Esophagus squamous epithelium (tissue), 5 donors: ENCODE results near the gene STAP1. TPM values are rescaled to one million over a fixed set of nuclear protein-coding genes. Genes with fewer than 3 reads are reported as not detected.
"Not testable (repeated sequence)": the region's sequence is repeated elsewhere in the genome, so short reads cannot be mapped to it uniquely, and the experiment has no call there.

Source experiments
- DNase-seq: peaks from one replicate; lab custom pipeline; 2025; lab: John Stamatoyannopoulos, UW
- H3K27ac ChIP-seq, 4 donors: fragments of 200-600 bp; sonication (generic); one replicate each; pipeline ENCODE4 v1.5.1; 2016 to 2019; ENCODE audit warnings: mild to moderate bottlenecking in 1 of 4
- H3K27me3 ChIP-seq, 4 donors: fragments of 200-600 bp; sonication (generic); 1 replicate in 3 of 4; 2 replicates in 1 of 4; pipeline versions ENCODE4 v1.5.1 to v1.6.0; 2017 to 2021; ENCODE audit warnings: antibody characterized with exemption in 1 of 4
- H3K36me3 ChIP-seq, 3 donors: fragments of 200-600 bp; sonication (generic); one replicate each; pipeline ENCODE4 v1.5.1; 2016 to 2019
- H3K4me1 ChIP-seq, 3 donors: fragments of 200-600 bp; sonication (generic); one replicate each; pipeline ENCODE4 v1.5.1; 2017 to 2019
- H3K4me3 ChIP-seq, 4 donors: fragments of 200-600 bp; sonication (generic); 1 replicate in 3 of 4; 2 replicates in 1 of 4; pipeline ENCODE4 v1.5.1; 2016 to 2019; ENCODE audit warnings: mild to moderate bottlenecking in 2 of 4, moderate library complexity in 1 of 4
- H3K9me3 ChIP-seq, 3 donors: fragments of 200-600 bp; sonication (generic); one replicate each; pipeline ENCODE4 v1.5.1; 2016 to 2019
- POLR2A ChIP-seq, 4 donors: fragments of 450-650 bp; IDR thresholded peaks; one replicate each; pipeline ENCODE4 v1.6.1; 2017; ENCODE audit warnings: antibody characterized with exemption in 4 of 4, mild to moderate bottlenecking in 4 of 4, moderate library complexity in 3 of 4
- WGBS, 2 donors: methylation state at CpG; one replicate each; pipeline ENCODE4 v1.1.5; 2018; 5-methylcytosine and 5-hydroxymethylcytosine counted together
- intact Hi-C: fragments of 100-400 bp; cut with DNase I; formaldehyde crosslinking; loops from one replicate; pipeline ENCODE4 v1.15.0; 2022
- total RNA-seq, 4 donors: library from RNA; depleted of rRNA; stranded (reverse); fragments of >200 nt; gene quantifications; one replicate each; pipeline ENCODE4 v1.1.0, GENCODE V29; 2016
- TF ChIP-seq, protein P1 (sequence below), 6 experiments: fragments of 450-650 bp in 4 of 6; fragments of 200-600 bp in 2 of 6; sonication (generic) in 2 of 6; IDR thresholded peaks; one replicate each; pipeline ENCODE4 v1.5.1; 2016 to 2019; ENCODE audit warnings: antibody characterized with exemption in 6 of 6, mild to moderate bottlenecking in 4 of 6, moderate library complexity in 4 of 6
- donor health status: DM: yes; HTN: yes; CAD: no.

Gene STAP1
- total RNA-seq, 4 donors from 2014 or later: 1.7 TPM; not detected in 3

- no peaks in the 10 kb centered on the region for H3K27me3 ChIP-seq
- H3K4me3 ChIP-seq: no peak overlapping the region
- no peak for DNase-seq
- TF ChIP-seq, protein P1, sequence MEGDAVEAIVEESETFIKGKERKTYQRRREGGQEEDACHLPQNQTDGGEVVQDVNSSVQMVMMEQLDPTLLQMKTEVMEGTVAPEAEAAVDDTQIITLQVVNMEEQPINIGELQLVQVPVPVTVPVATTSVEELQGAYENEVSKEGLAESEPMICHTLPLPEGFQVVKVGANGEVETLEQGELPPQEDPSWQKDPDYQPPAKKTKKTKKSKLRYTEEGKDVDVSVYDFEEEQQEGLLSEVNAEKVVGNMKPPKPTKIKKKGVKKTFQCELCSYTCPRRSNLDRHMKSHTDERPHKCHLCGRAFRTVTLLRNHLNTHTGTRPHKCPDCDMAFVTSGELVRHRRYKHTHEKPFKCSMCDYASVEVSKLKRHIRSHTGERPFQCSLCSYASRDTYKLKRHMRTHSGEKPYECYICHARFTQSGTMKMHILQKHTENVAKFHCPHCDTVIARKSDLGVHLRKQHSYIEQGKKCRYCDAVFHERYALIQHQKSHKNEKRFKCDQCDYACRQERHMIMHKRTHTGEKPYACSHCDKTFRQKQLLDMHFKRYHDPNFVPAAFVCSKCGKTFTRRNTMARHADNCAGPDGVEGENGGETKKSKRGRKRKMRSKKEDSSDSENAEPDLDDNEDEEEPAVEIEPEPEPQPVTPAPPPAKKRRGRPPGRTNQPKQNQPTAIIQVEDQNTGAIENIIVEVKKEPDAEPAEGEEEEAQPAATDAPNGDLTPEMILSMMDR (IDR thresholded peaks at IDR 0.05): peak; percentile 16 to 62 (median 32)
- TF ChIP-seq POLR2A (IDR thresholded peaks at IDR 0.05): no peak
- no peak overlapping the region for H3K27ac ChIP-seq
- 8 to 11% methylated on average over 1 of the region's 1 CpG for WGBS, 2 donors
- H3K4me1 ChIP-seq: peaks cover 0 to 15% (median 0%) of the 10 kb centered on the region in 3 donors
- H3K36me3 ChIP-seq: no peaks in the 10 kb centered on the region
- no peaks in the 10 kb centered on the region for H3K9me3 ChIP-seq
- intact Hi-C loops: no loop called here
These were observed 9.4 kb upstream of the STAP1 start for GRCh38 chr4:67549123-67549522.

DNA sequence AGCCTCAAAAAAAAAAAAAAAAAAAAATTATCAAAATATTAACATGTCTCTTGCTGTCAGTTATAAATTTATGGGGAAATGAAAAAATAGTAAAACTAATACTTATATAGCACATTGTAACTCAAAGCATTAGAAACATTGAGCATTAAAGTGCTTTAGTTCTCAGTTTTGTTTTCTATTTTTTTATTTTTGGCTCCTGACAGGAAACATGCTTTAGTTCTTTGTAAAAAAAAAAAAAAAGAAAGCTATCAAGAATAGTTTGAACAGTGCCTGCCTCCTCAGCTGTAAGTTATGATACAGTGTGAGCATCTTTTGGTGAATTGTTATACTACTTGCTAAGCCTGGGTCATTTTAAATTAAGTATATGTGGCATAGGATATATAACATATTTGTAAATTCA, 8.1 kb upstream of the STAP1 start:
- Histone ChIP-seq H3K27ac (no peak overlapping the region), H3K36me3 (no peaks in the 10 kb centered on the region), H3K4me1 (peaks cover 0 to 12% (median 0%) of the 10 kb centered on the region in 3 donors), H3K4me3 (no peak overlapping the region), H3K27me3 (no peaks in the 10 kb centered on the region), H3K9me3 (no peaks in the 10 kb centered on the region)
- intact Hi-C loops: no loop called here
- no peak for DNase-seq
- TF ChIP-seq POLR2A (IDR thresholded peaks at IDR 0.05): no peak

DNA sequence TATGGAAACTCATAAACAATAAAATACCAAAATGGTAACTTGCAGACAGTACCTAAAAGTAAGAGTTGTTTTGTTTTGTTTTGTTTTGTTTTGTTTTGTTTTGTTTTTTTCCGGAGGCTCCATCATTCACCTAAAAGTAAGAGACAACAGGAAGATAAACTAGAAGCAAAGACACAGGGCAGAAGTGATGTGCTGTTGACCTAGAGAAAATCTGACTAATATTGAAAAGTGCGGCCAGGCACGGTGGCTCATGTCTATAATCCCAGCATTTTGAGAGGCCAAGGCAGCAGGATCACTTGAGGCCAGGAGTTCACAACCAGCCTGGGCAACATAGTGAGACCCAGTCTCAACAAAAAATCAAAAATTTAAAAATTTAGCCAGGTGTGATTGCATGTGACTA, 7.7 kb upstream of the STAP1 start:
- DNase-seq: no peak
- no peak for TF ChIP-seq POLR2A (IDR thresholded peaks at IDR 0.05)
- TF ChIP-seq, protein P1 (IDR thresholded peaks at IDR 0.05): no peak
- no peak overlapping the region for H3K27ac ChIP-seq
- H3K4me3 ChIP-seq: no peak overlapping the region
- no peaks in the 10 kb centered on the region for H3K9me3 ChIP-seq
- peaks cover 0 to 12% (median 0%) of the 10 kb centered on the region in 3 donors for H3K4me1 ChIP-seq
- no peaks in the 10 kb centered on the region for H3K36me3 ChIP-seq
- 80 to 86% methylated on average over 3 of the region's 3 CpGs for WGBS, 2 donors
- intact Hi-C loops: no loop called here
- no peaks in the 10 kb centered on the region for H3K27me3 ChIP-seq

DNA sequence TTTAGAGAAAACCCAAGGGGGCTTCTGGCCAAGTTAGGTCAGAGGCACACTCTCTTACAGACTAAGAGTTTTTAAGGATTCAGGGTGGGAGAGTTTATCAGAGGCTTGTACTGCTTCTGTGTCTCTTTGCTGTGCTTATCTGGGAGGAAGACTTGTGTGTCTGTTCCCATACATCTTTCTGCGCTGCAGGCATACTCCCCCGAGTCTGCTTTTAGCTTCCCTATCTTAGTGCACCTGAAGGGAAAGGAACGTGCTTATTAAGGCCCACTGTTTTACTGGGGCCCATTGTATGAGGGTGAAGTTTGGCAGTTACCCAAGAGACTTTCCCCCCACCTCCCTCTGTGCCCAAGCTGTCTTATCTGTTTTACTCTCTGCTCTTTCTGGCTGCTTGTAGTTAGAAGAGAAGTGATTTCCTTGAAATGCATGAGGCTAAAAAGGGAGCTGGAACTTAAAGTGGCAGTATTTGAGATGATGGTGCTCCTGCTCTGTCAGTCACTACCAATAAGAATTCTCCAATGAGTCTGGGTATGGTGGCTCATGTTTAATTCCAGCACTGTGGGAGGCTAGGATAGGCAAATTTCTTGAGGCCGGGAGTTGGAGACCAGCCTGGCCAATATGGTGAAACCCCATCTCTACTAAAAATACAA, 6.3 kb upstream of the STAP1 start:
- H3K9me3 ChIP-seq, H3K27me3 ChIP-seq, H3K36me3 ChIP-seq, intact Hi-C loops, DNase-seq, H3K4me3 ChIP-seq, H3K27ac ChIP-seq: not testable (repeated sequence)
- H3K4me1 ChIP-seq: peaks cover 0 to 13% (median 0%) of the 10 kb centered on the region in 3 donors
- WGBS, 2 donors: 72 to 86% methylated on average over 4 of the region's 4 CpGs

- no peak overlapping the region for H3K27ac ChIP-seq
- H3K27me3 ChIP-seq: no peaks in the 10 kb centered on the region
- 84 to 100% methylated on average over 3 of the region's 3 CpGs for WGBS, 2 donors
- H3K4me3 ChIP-seq: no peak overlapping the region
- H3K36me3 ChIP-seq: no peaks in the 10 kb centered on the region
- intact Hi-C loops: no loop called here
- peaks cover 0 to 13% (median 0%) of the 10 kb centered on the region in 3 donors for H3K4me1 ChIP-seq
- DNase-seq: no peak
- TF ChIP-seq, protein P1 (IDR thresholded peaks at IDR 0.05): no peak
- no peaks in the 10 kb centered on the region for H3K9me3 ChIP-seq
These were observed 4.4 kb upstream of the STAP1 start for GRCh38 chr4:67554096-67554495.

DNA sequence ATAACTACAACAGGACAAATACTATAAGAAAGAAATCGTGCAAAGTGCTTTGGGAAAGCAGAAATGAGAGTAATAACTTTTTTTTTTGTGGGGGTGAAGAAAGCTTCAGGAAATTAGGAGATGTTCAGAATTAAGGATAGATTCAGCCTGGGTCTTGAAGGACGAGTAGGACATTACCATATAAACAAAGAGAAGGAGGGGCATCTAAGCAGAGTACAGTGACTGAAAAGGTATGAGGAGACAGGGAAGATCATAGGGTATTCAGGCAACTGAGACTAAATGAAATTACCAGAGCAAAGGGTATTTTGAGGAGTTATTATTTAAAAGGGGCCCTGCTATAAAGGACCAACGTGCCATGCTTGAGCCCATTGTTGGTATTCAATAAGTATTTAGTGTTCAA, 3.1 kb upstream of the STAP1 start:
- Histone ChIP-seq H3K27ac (no peak overlapping the region), H3K36me3 (no peaks in the 10 kb centered on the region), H3K4me1 (peaks cover 0 to 13% (median 0%) of the 10 kb centered on the region in 3 donors), H3K9me3 (no peaks in the 10 kb centered on the region), H3K4me3 (no peak overlapping the region), H3K27me3 (no peaks in the 10 kb centered on the region)
- DNase-seq: no peak
- WGBS, 2 donors: 68 to 79% methylated on average over 3 of the region's 3 CpGs
- intact Hi-C loops: no loop called here
- no peak for TF ChIP-seq POLR2A (IDR thresholded peaks at IDR 0.05)
- TF ChIP-seq, protein P1 (IDR thresholded peaks at IDR 0.05): no peak
